ENCODE results near the gene AP1G1. TPM values are rescaled to one million over a fixed set of nuclear protein-coding genes. Genes with fewer than 3 reads are reported as not detected.

Gene AP1G1
- total RNA-seq, 1 experiment from 2014 or later, result 139 TPM

GRCh38 chr16:71738855-71739254 lies 69.8 kb downstream of the AP1G1 start:
- peaks cover 29% of the 10 kb centered on the region for H3K4me1 ChIP-seq
- Mint-ChIP-seq H3K27ac (ENCODE audit: unreplicated experiment) (peak overlapping the region; percentile 27), H3K36me3 (ENCODE audit: insufficient read depth, unreplicated experiment) (peaks cover 88% of the 10 kb centered on the region), H3K9me3 (ENCODE audit: unreplicated experiment) (no peaks in the 10 kb centered on the region), H3K27me3 (ENCODE audit: insufficient read depth, unreplicated experiment) (no peaks in the 10 kb centered on the region), H3K4me3 (ENCODE audit: unreplicated experiment) (no peak overlapping the region), H3K4me1 (ENCODE audit: low read depth, unreplicated experiment) (peaks cover 32% of the 10 kb centered on the region)
- H3K9me3 ChIP-seq, result no peaks in the 10 kb centered on the region
- H3K4me3 ChIP-seq (ENCODE audit: low read depth, low read length), result no peak overlapping the region
- TF ChIP-seq CTCF (IDR thresholded peaks at IDR 0.05; ENCODE audit: insufficient read depth in 1 of 2, low read depth in 1 of 2, low read length in 1 of 2, severe bottlenecking in 1 of 2, unreplicated experiment in 1 of 2), result no peak
- BruUV-seq (replicated peaks), result no TSS peak
- intact Hi-C loops (cut with micrococcal nuclease; ENCODE audit: unreplicated experiment), result no loop called here
- peaks cover 7% of the 10 kb centered on the region for H3K36me3 ChIP-seq (ENCODE audit: control insufficient read depth, insufficient read depth, low read length)
- peak in 1 of 2 experiments; percentile 36 for DNase-seq
- H3K27me3 ChIP-seq (replicated peaks; ENCODE audit: control insufficient read depth, insufficient read depth, low read length), result no peaks in the 10 kb centered on the region
- ChIA-PET CTCF (interaction anchor here (0.5 to 0.8 kb wide), 2 partner anchors 113 to 223 kb away, joined by 3 read pairs; partner anchors contain the start of gene MARVELD3), POLR2A (no interaction called here)

GRCh38 chr16:71737501-71737900 lies 71.1 kb downstream of the AP1G1 start:
- no peak for DNase-seq
- no peak for TF ChIP-seq CTCF (IDR thresholded peaks at IDR 0.05; ENCODE audit: insufficient read depth in 1 of 2, low read depth in 1 of 2, low read length in 1 of 2, severe bottlenecking in 1 of 2, unreplicated experiment in 1 of 2)
- BruUV-seq (replicated peaks), result no TSS peak
- intact Hi-C loops (cut with micrococcal nuclease; ENCODE audit: unreplicated experiment), result no loop called here
- peaks cover 88% of the 10 kb centered on the region for H3K36me3 Mint-ChIP-seq (ENCODE audit: insufficient read depth, unreplicated experiment)
- ChIA-PET CTCF (no interaction called here), POLR2A (no interaction called here)
- H3K4me3 ChIP-seq (ENCODE audit: low read depth, low read length), result no peak overlapping the region
- peaks cover 32% of the 10 kb centered on the region for H3K4me1 Mint-ChIP-seq (ENCODE audit: low read depth, unreplicated experiment)
- H3K36me3 ChIP-seq (ENCODE audit: control insufficient read depth, insufficient read depth, low read length), result peaks cover 12% of the 10 kb centered on the region
- no peak overlapping the region for H3K4me3 Mint-ChIP-seq (ENCODE audit: unreplicated experiment)
- no peaks in the 10 kb centered on the region for H3K27me3 Mint-ChIP-seq (ENCODE audit: insufficient read depth, unreplicated experiment)
- peaks cover 29% of the 10 kb centered on the region for H3K4me1 ChIP-seq
- H3K9me3 Mint-ChIP-seq (ENCODE audit: unreplicated experiment), result no peaks in the 10 kb centered on the region
- no peaks in the 10 kb centered on the region for H3K9me3 ChIP-seq
- no peak overlapping the region for H3K27ac Mint-ChIP-seq (ENCODE audit: unreplicated experiment)
- H3K27me3 ChIP-seq (replicated peaks; ENCODE audit: control insufficient read depth, insufficient read depth, low read length), result no peaks in the 10 kb centered on the region

- H3K27ac Mint-ChIP-seq (ENCODE audit: unreplicated experiment), result peak overlapping the region; percentile 79
- DNase-seq, result peak in 1 of 2 experiments; percentile 50
These were observed 74.1 kb downstream of the AP1G1 start for GRCh38 chr16:71734511-71734910.

More at GRCh38 chr16:71734511-71734910, 74.1 kb downstream of the AP1G1 start:
- Mint-ChIP-seq H3K9me3 (ENCODE audit: unreplicated experiment) (no peaks in the 10 kb centered on the region), H3K36me3 (ENCODE audit: insufficient read depth, unreplicated experiment) (peaks cover 94% of the 10 kb centered on the region), H3K27me3 (ENCODE audit: insufficient read depth, unreplicated experiment) (no peaks in the 10 kb centered on the region), H3K4me3 (ENCODE audit: unreplicated experiment) (peak overlapping the region; percentile 18), H3K4me1 (ENCODE audit: low read depth, unreplicated experiment) (peaks cover 26% of the 10 kb centered on the region)
- Histone ChIP-seq H3K36me3 (ENCODE audit: control insufficient read depth, insufficient read depth, low read length) (peaks cover 13% of the 10 kb centered on the region), H3K27me3 (replicated peaks; ENCODE audit: control insufficient read depth, insufficient read depth, low read length) (no peaks in the 10 kb centered on the region), H3K4me1 (peaks cover 25% of the 10 kb centered on the region), H3K9me3 (no peaks in the 10 kb centered on the region), H3K4me3 (ENCODE audit: low read depth, low read length) (no peak overlapping the region)
- TF ChIP-seq CTCF (IDR thresholded peaks at IDR 0.05; ENCODE audit: insufficient read depth in 1 of 2, low read depth in 1 of 2, low read length in 1 of 2, severe bottlenecking in 1 of 2, unreplicated experiment in 1 of 2), result no peak
- POLR2A ChIA-PET, result interaction anchor here (0.5 to 0.8 kb wide), 2 partner anchors 12 to 445 kb away, joined by 4 read pairs; partner anchors contain the start of gene CMTR2
- no TSS peak for BruUV-seq (replicated peaks)
- CTCF ChIA-PET, result interaction anchor here (0.5 to 1.0 kb wide), 3 partner anchors 108 to 170 kb away, joined by 4 read pairs; partner anchors contain the start of gene MARVELD3
- intact Hi-C loops (cut with micrococcal nuclease; ENCODE audit: unreplicated experiment), result loop anchor here (1.0 kb wide), 1 partner anchor 10 kb away; the partner anchor contains the start of gene PHLPP2

Measured in Caco-2 (cell line).